Adrenal gland (tissue), 12 donors: ENCODE data around the gene CEBPZOS. TPM values are rescaled to one million over a fixed set of nuclear protein-coding genes. Genes with fewer than 3 reads are reported as not detected.
A peak's percentile ranks its signal among the peaks of the same experiment; 100 is the strongest.
"Not testable (repeated sequence)": the region's sequence is repeated elsewhere in the genome, so short reads cannot be mapped to it uniquely, and the experiment has no call there.

Source experiments
- DNase-seq, 7 donors: peaks; one replicate each; pipeline ENCODE4 v3.0.0-alpha.2; 2019 to 2020
- H3K27ac ChIP-seq, 5 donors: fragments of 200-600 bp; sonication (generic) in 4 of 5; 1 replicate in 3 of 5; 2 replicates in 2 of 5; pipeline versions ENCODE4 v1.5.1 to v1.8.0; 2016 to 2020; ENCODE audit warnings: mild to moderate bottlenecking in 1 of 5
- H3K27me3 ChIP-seq: fragments of 200-600 bp; 2 replicates; pipeline ENCODE4 v1.8.0; 2021
- H3K36me3 ChIP-seq, 2 donors: fragments of 200-600 bp; replicated peaks in 1 of 2; 1 replicate in 1 of 2; 2 replicates in 1 of 2; pipeline versions ENCODE4 v1.5.1 to v1.8.0; 2018 to 2022
- H3K4me1 ChIP-seq, 2 donors: fragments of 200-600 bp; replicated peaks in 1 of 2; 1 replicate in 1 of 2; 2 replicates in 1 of 2; pipeline versions ENCODE4 v1.5.1 to v1.8.0; 2018 to 2021
- H3K4me3 ChIP-seq, 4 donors: fragments of 200-600 bp; sonication (generic) in 3 of 4; one replicate each; pipeline ENCODE4 v1.5.1; 2016 to 2018
- H3K9me3 ChIP-seq, 3 donors: fragments of 200-600 bp; sonication (generic) in 1 of 3; replicated peaks in 1 of 3; 1 replicate in 2 of 3; 2 replicates in 1 of 3; pipeline versions ENCODE4 v1.5.1 to v1.8.0; 2016 to 2021
- CTCF ChIP-seq, 6 experiments: fragments of 450-650 bp in 4 of 6; fragments of 200-600 bp in 2 of 6; sonication (generic) in 1 of 6; IDR thresholded peaks; 1 replicate in 5 of 6; 2 replicates in 1 of 6; pipeline versions ENCODE4 v1.5.1 to v1.8.0; 2016 to 2021; ENCODE audit warnings: antibody characterized with exemption in 6 of 6, mild to moderate bottlenecking in 2 of 6, moderate library complexity in 1 of 6
- POLR2A ChIP-seq, 2 donors: fragments of 450-650 bp; IDR thresholded peaks; one replicate each; pipeline ENCODE4 v1.6.1; 2017; ENCODE audit warnings: antibody characterized with exemption in 2 of 2, mild to moderate bottlenecking in 2 of 2, moderate library complexity in 1 of 2
- WGBS, 4 donors: extraction: QIAGEN DNeasy Blood & Tissue Kit in 2 of 4; methylation state at CpG; one replicate each; pipeline versions ENCODE4 v1.1.5 to v1.1.7; 2013 to 2017; 5-methylcytosine and 5-hydroxymethylcytosine counted together
- intact Hi-C, 2 donors: fragments of 100-400 bp; cut with DNase I; formaldehyde crosslinking; loops; one replicate each; pipeline versions ENCODE4 v1.14.1 to v1.15.0; 2022 to 2023
- polyA plus RNA-seq, 3 donors: library from polyadenylated mRNA; stranded (reverse); fragments of 200-250 nt in 2 of 3; fragments of 350-450 nt in 1 of 3; fragmentation: Illumina TruSeq in 1 of 3; extraction: RNeasy Lipid Tissue Mini Kit (QIAGEN cat#74804) in 1 of 3; gene quantifications; one replicate each; pipeline ENCODE4 v1.2.3, GENCODE V29; 2013 to 2014
- total RNA-seq, 9 donors: library from RNA; depleted of rRNA in 4 of 9; stranded (reverse); fragments of >200 nt in 4 of 9; fragments of 120-200 nt in 1 of 9; fragmentation: NEBNext Ultra II Directional in 1 of 9; extraction: Animal tissue kit (Norgen Biotek cat#: 25700) in 1 of 9; gene quantifications; one replicate each; pipeline versions ENCODE4 v1.1.0 to v1.2.4, GENCODE V29; 2013 to 2023
- donor health status: healthy with polysubstance abuse.
- donor health status: Bipolar disorder and iron deficiency.
- donor health status: DM: yes; HTN: yes; CAD: no.
- donor health status: DM: no; HTN: no; CAD: no.
- donor health status: DM: no; HTN: no; CAD: no.
- donor health status: DM: yes; HTN: yes; CAD: no.

The CEBPZOS gene
- total and polyA plus RNA-seq, 12 donors, result 27.9 to 186 (median 65.2) TPM

GRCh38 chr2:37219046-37219445, 22.8 kb downstream of the CEBPZOS start:
- intact Hi-C loops, result no loop called here
- Histone ChIP-seq H3K4me3 (no peak overlapping the region), H3K27ac (no peak overlapping the region), H3K4me1 (peaks cover 4 to 9% of the 10 kb centered on the region in 2 donors), H3K36me3 (peaks cover 0 to 75% of the 10 kb centered on the region in 2 donors), H3K9me3 (no peaks in the 10 kb centered on the region), H3K27me3 (no peaks in the 10 kb centered on the region)
- no peak for DNase-seq
- WGBS, 4 donors, result 77 to 86% (median 81%) methylated on average over 4 of the region's 4 CpGs
- TF ChIP-seq CTCF (IDR thresholded peaks at IDR 0.05), result no peak
- no peak for TF ChIP-seq POLR2A (IDR thresholded peaks at IDR 0.05)

- peaks cover 0 to 57% of the 10 kb centered on the region in 2 donors for H3K36me3 ChIP-seq
- H3K9me3 ChIP-seq, result no peaks in the 10 kb centered on the region
- peak in 6 of 7 donors; percentile 19 to 68 (median 50) for DNase-seq
- WGBS, 4 donors, result 55 to 74% (median 65%) methylated on average over 4 of the region's 4 CpGs
- no peak overlapping the region for H3K27ac ChIP-seq
- H3K27me3 ChIP-seq, result no peaks in the 10 kb centered on the region
- no peak overlapping the region for H3K4me3 ChIP-seq
- H3K4me1 ChIP-seq, result peaks cover 4 to 19% of the 10 kb centered on the region in 2 donors
- TF ChIP-seq POLR2A (IDR thresholded peaks at IDR 0.05) (no peak), CTCF (IDR thresholded peaks at IDR 0.05) (no peak)
- intact Hi-C loops, result no loop called here
Measured at GRCh38 chr2:37223131-37223530, 26.8 kb downstream of the CEBPZOS start.

- Histone ChIP-seq H3K27ac (no peak overlapping the region), H3K4me3 (no peak overlapping the region), H3K36me3 (peaks cover 0 to 52% of the 10 kb centered on the region in 2 donors), H3K9me3 (no peaks in the 10 kb centered on the region), H3K27me3 (no peaks in the 10 kb centered on the region), H3K4me1 (peaks cover 4 to 22% of the 10 kb centered on the region in 2 donors)
- intact Hi-C loops, result no loop called here
- WGBS, 4 donors, result 91 to 96% (median 92%) methylated on average over 1 of the region's 1 CpG
- DNase-seq, result no peak
- TF ChIP-seq CTCF (IDR thresholded peaks at IDR 0.05) (no peak), POLR2A (IDR thresholded peaks at IDR 0.05) (no peak)
Measured at GRCh38 chr2:37224063-37224462, 27.8 kb downstream of the CEBPZOS start.

- intact Hi-C loops, H3K4me3 ChIP-seq, DNase-seq, H3K27ac ChIP-seq, H3K9me3 ChIP-seq, H3K27me3 ChIP-seq: not testable (repeated sequence)
- Histone ChIP-seq H3K36me3 (peaks cover 0 to 44% of the 10 kb centered on the region in 2 donors), H3K4me1 (peaks cover 11 to 33% of the 10 kb centered on the region in 2 donors)
- WGBS, 4 donors, result 80% methylated on average over 1 of the region's 2 CpGs; no CpG with 5 or more reads in 3 of the 4 donors
Measured at GRCh38 chr2:37225129-37225528, 28.8 kb downstream of the CEBPZOS start.

GRCh38 chr2:37226863-37227262, 30.6 kb downstream of the CEBPZOS start:
- H3K4me3 ChIP-seq, result no peak overlapping the region
- DNase-seq, result no peak
- no peaks in the 10 kb centered on the region for H3K27me3 ChIP-seq
- H3K27ac ChIP-seq, result no peak overlapping the region
- H3K4me1 ChIP-seq, result peaks cover 16 to 40% of the 10 kb centered on the region in 2 donors
- WGBS, 4 donors, result 95 to 98% (median 98%) methylated on average over 4 of the region's 4 CpGs
- H3K9me3 ChIP-seq, result no peaks in the 10 kb centered on the region
- no peak for TF ChIP-seq POLR2A (IDR thresholded peaks at IDR 0.05)
- TF ChIP-seq CTCF (IDR thresholded peaks at IDR 0.05), result no peak
- intact Hi-C loops, result no loop called here
- H3K36me3 ChIP-seq, result peaks cover 0 to 29% of the 10 kb centered on the region in 2 donors
